ENCODE results near the gene TPI1. TPM values are rescaled to one million over a fixed set of nuclear protein-coding genes. Genes with fewer than 3 reads are reported as not detected.
A peak's percentile ranks its signal among the peaks of the same experiment; 100 is the strongest.

TPI1 gene
- total and polyA plus RNA-seq, 2 of the 8 experiments (the other 6 are each of a cell fraction or from before 2014, with no cell fraction given) = 910 to 3,018 TPM

DNA sequence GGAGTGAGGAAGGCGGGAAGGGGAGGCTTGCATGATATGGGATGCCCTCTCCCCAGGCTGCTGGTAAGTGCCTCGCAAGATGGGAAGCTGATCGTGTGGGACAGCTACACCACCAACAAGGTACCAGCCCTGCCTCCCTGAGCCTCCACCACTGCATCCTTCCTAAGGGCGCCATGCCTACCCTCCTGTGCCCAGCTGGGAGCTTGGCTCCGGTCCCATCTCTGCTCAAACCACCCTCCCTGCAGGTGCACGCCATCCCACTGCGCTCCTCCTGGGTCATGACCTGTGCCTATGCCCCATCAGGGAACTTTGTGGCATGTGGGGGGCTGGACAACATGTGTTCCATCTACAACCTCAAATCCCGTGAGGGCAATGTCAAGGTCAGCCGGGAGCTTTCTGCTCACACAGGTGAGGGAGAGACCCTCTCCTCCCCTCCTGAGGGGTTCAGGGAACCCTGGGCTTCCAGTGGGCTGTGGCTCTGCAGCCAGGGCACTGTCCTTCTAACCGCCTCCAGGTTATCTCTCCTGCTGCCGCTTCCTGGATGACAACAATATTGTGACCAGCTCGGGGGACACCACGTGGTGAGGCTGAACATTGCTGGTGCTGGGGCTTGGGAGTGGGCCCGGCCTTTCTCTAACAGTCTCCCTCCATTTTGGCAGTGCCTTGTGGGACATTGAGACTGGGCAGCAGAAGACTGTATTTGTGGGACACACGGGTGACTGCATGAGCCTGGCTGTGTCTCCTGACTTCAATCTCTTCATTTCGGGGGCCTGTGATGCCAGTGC is 24.0 kb upstream of the TPI1 start (continued):
- TF ChIP-seq E2F6 (IDR thresholded peaks at IDR 0.05) = peak; percentile 50; the same call in 1 of the 2 replicates

Data from H1 (cell line).